ENCODE measurements around the gene IL4I1. TPM values are rescaled to one million over a fixed set of nuclear protein-coding genes. Genes with fewer than 3 reads are reported as not detected.

Gene IL4I1
- total RNA-seq, 1 experiment from 2014 or later: 0.71 TPM

GRCh38 chr19:49875177-49875576 lies 21.5 kb downstream of the IL4I1 start:
- Histone ChIP-seq H3K27me3 (ENCODE audit: insufficient read depth, low read length) (no peaks in the 10 kb centered on the region), H3K4me1 (ENCODE audit: control insufficient read depth in 1 of 2, insufficient read depth in 2 of 2, low read length in 2 of 2) (peaks cover 20 to 38% of the 10 kb centered on the region in 2 experiments), H3K4me2 (ENCODE audit: low read length) (peak overlapping the region; percentile 99), H3K36me3 (ENCODE audit: control insufficient read depth in 1 of 2, insufficient read depth in 2 of 2, low read length in 2 of 2) (peaks cover 0 to 11% of the 10 kb centered on the region in 2 experiments; a peak in 1 of 4 replicates), H2AFZ (ENCODE audit: low read depth, low read length, poor library complexity, severe bottlenecking) (no peak overlapping the region), H3K9me3 (ENCODE audit: control insufficient read depth in 1 of 2, insufficient read depth in 1 of 2, low read depth in 1 of 2, low read length in 2 of 2) (no peaks in the 10 kb centered on the region), H3K4me3 (replicated peaks in 1 of 2; ENCODE audit: low read depth in 1 of 2, low read length in 2 of 2) (peak overlapping the region; percentile 79 to 89), H3K9ac (ENCODE audit: low read length) (peak overlapping the region; percentile 93), H4K20me1 (ENCODE audit: insufficient read depth) (no peaks in the 10 kb centered on the region), H3K27ac (ENCODE audit: low read depth, low read length) (peak overlapping the region; percentile 98), H3K79me2 (ENCODE audit: insufficient read depth, low read length) (peaks cover 35% of the 10 kb centered on the region), H3K9me2 (ENCODE audit: insufficient read depth) (no peaks in the 10 kb centered on the region)
- DNase-seq (ENCODE audit: low read depth, low spot score) (no peak), ATAC-seq (no peak)
- BruUV-seq (replicated peaks): no TSS peak
- RAD21 ChIA-PET (ENCODE audit: low non-redundant PET in 1 of 2, low total read pairs in 2 of 2, uncharacterized antibody in 2 of 2, unreplicated experiment in 2 of 2): no interaction called here
- CTCF ChIA-PET: no interaction called here
- intact Hi-C loops (cut with micrococcal nuclease): no loop called here
- POLR2A ChIA-PET: interaction anchor here (1.2 kb wide), 1 partner anchor 10 kb away, joined by 4 read pairs; no protein-coding TSS in a partner anchor
- TF ChIP-seq SIN3A (IDR thresholded peaks at IDR 0.05; ENCODE audit: low read depth) (no peak), ZFX (IDR thresholded peaks at IDR 0.05) (no peak)

- H3K27me3 ChIP-seq (ENCODE audit: insufficient read depth, low read length): no peaks in the 10 kb centered on the region
- intact Hi-C loops (cut with micrococcal nuclease): no loop called here
- peak overlapping the region; percentile 79 to 89 for H3K4me3 ChIP-seq (replicated peaks in 1 of 2; ENCODE audit: low read depth in 1 of 2, low read length in 2 of 2)
- H3K36me3 ChIP-seq (ENCODE audit: control insufficient read depth in 1 of 2, insufficient read depth in 2 of 2, low read length in 2 of 2): peaks cover 0 to 9% of the 10 kb centered on the region in 2 experiments; a peak in 1 of 4 replicates
- no peaks in the 10 kb centered on the region for H3K9me3 ChIP-seq (ENCODE audit: control insufficient read depth in 1 of 2, insufficient read depth in 1 of 2, low read depth in 1 of 2, low read length in 2 of 2)
- peak overlapping the region; percentile 98; the same call in 1 of the 2 replicates for H3K27ac ChIP-seq (ENCODE audit: low read depth, low read length)
- POLR2A ChIA-PET: no interaction called here
- ATAC-seq (no peak), DNase-seq (ENCODE audit: low read depth, low spot score) (no peak)
- H4K20me1 ChIP-seq (ENCODE audit: insufficient read depth): no peaks in the 10 kb centered on the region
- no TSS peak for BruUV-seq (replicated peaks)
- H3K9me2 ChIP-seq (ENCODE audit: insufficient read depth): no peaks in the 10 kb centered on the region
- RAD21 ChIA-PET (ENCODE audit: low non-redundant PET in 1 of 2, low total read pairs in 2 of 2, uncharacterized antibody in 2 of 2, unreplicated experiment in 2 of 2): no interaction called here
- H3K79me2 ChIP-seq (ENCODE audit: insufficient read depth, low read length): peaks cover 35% of the 10 kb centered on the region
- peak overlapping the region; percentile 93; the same call in 1 of the 2 replicates for H3K9ac ChIP-seq (ENCODE audit: low read length)
- peak overlapping the region; percentile 99 for H3K4me2 ChIP-seq (ENCODE audit: low read length)
- peaks cover 20 to 43% of the 10 kb centered on the region in 2 experiments for H3K4me1 ChIP-seq (ENCODE audit: control insufficient read depth in 1 of 2, insufficient read depth in 2 of 2, low read length in 2 of 2)
- H2AFZ ChIP-seq (ENCODE audit: low read depth, low read length, poor library complexity, severe bottlenecking): no peak overlapping the region
- CTCF ChIA-PET: no interaction called here
- TF ChIP-seq REST (IDR thresholded peaks at IDR 0.05; ENCODE audit: low read depth) (no peak), POLR2A (IDR thresholded peaks at IDR 0.05; ENCODE audit: borderline replicate concordance, extremely low read depth, insufficient read depth, insufficient read length) (no peak), EZH2 (IDR thresholded peaks at IDR 0.05) (no peak)
These were observed 22.1 kb downstream of the IL4I1 start for GRCh38 chr19:49874503-49875157.
